NCI-H1436 treated with DMSO at 0.1 percent for 48 hours (cell line): ENCODE measurements around the gene TRPC4AP.

Experiments used
- DNase-seq: peaks from one replicate; lab custom pipeline; 2025; lab: John Stamatoyannopoulos, UW

The TRPC4AP gene

GRCh38 chr20:34986311-34987287 lies 106.0 kb downstream of the TRPC4AP start:
- no peak for DNase-seq

DNA sequence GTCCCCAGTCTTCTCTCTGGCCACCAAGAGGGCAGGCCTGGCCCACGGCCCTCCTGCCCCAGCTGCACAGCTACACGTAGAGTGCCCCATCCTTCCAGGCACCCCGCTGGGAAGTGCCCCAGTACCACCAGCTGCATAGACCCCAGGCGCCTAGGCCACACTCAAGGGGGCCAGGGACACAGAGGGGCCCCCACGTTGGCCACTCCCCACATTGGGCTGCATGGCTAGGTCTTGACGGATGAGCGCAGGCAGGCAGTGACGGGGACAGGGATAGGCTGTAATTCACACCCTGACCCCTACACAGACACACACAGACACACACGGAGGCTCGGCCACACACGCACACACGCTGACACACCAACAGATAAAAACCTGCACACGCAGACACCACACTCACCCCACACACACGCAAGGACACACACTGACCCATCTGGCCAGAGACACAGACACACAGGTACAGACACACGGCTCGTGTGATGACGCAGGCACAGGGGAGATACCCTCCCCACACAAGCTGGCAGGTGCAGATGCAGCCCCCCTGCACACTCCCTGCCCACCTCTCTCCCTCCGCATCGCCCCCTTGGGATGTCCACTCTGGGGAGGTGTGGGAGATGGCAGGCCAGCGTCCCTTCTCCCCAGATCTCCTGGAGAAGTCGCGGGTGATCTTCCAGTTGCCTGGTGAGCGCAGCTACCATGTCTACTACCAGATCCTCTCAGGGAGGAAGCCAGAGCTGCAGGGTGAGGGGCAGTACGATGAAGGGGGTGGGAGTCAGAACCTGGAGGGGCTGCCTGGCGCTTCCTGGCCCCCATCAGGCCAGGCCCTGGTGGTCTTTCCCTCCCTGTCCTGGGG lies 106.9 kb downstream of the TRPC4AP start:
- DNase-seq: no peak

- no peak for DNase-seq
Measured at GRCh38 chr20:34984756-34985261, 107.8 kb downstream of the TRPC4AP start.

- no peak for DNase-seq
Measured at GRCh38 chr20:34983995-34984735, 108.4 kb downstream of the TRPC4AP start.

- DNase-seq: no peak
Measured at GRCh38 chr20:34983089-34983820, 109.4 kb downstream of the TRPC4AP start.

DNA sequence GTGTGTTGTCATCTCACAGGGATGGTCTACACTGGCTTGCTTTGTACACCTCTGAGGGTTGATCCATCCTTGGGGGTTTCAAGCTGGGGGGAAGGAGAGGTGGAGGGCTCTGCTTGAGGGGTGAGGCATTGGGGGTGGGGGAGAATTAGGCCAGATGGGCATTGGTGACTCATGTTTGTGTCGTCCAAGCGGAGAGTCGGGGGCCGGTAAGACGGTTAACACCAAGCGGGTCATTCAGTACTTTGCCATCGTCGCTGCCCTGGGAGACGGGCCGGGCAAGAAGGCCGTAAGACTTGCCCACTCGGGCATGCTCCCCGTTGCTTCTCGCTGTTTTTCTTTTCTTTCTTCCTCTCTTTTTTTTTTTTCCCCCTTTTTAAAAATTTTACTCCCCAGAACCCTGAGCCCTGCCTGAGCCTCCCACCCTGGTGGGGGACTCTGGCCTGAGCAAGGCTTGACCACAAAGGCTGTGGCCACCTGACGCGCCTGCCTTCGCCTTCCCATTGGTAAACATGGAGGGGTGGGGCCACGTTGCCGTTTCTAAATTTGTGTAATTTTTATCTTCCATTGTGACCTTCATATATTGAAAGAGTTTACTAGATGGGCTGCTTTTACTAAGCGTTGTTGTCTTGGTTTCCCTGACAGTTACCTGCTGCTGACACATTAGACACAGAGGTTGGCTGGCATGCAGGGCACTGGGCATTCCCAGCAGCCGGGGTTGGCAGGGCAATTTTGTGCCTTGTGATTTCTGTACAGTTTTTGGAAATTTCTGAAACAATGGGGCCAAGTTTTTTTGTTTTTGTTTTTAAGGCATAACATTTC lies 110.1 kb downstream of the TRPC4AP start:
- no peak for DNase-seq

DNA sequence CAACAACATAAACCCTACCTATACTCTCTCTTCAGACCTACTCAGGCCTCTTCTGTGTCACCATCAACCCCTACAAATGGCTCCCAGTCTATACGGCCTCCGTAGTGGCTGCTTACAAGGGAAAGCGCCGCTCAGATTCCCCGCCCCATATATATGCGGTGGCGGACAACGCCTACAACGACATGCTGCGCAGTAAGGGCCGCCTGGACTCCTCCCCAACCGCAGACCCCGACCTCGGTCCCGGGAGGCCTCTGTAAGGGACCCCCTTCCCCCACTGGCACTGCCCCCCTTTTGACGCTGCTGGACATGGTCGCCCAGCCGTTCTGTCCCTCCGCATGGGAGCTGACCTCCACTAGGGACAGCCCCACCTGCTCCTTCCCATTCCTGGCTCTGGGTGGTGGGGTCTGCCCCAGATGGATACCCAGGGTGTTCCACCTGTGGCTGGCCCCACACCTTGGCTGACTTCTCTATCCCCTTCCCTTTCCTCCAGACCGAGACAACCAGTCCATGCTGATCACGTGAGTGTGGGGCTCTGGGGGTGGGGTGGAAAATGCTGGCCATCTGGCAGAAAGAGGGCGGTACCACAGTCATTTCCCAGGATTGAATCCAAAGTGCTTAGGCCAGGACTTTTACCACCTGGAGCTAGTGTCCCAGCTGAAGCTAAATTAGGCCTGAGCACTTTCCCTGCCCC lies 111.9 kb downstream of the TRPC4AP start:
- DNase-seq: no peak

GRCh38 chr20:34979366-34980153 lies 113.0 kb downstream of the TRPC4AP start:
- DNase-seq: no peak

DNA sequence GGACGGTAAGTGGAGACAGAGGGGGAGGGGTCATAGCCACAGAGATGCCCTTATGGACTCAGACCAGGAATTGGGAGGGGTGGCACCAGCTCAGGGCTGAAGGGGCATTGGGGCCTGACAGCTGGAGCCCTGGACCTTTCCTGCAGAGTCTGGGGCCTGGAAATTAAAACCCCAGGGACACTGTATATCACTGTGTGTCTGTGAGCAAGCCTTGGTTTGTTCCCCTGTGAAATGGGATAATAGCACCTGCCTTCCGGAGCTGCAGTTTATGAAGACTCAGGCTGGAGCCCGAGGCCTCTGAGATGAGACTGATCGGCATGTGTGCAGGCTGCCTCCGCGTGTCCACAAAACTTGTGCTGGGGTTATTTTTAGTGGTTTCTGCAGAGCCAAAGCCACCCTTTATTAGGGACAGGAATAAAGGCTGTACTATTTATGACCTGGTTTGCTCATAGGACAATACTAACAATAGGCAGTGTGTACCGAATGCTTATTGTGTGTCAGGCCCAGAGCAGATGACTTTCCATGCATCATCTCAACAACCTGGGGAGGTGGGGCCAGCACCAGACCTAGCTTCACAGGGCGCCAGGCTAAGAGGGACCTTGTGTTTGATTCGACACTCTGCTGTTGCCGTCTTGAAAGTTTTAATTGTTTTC lies 114.4 kb downstream of the TRPC4AP start:
- DNase-seq: no peak

GRCh38 chr20:34977365-34978091 lies 115.1 kb downstream of the TRPC4AP start:
- no peak for DNase-seq

DNA sequence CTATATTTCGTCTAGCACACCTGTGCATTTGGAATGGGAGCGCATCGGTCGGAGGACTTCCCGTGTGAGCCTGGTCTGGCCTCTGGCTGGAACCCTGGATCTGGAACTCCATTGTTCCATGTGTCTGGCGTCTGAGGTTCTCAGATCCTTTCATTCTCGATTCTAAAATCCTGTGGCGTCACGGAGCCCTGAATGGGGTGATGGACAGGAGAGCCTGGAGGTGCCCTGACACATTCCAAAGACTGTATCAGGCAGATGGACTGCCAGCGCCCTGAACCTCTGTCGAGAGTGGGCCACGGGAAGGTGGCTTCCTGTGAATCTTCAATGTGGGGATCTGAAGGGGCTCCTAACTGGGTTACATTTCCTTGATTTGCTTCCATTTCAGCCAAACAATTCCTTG lies 116.3 kb downstream of the TRPC4AP start:
- DNase-seq: no peak

GRCh38 chr20:34974246-34974645 lies 118.4 kb downstream of the TRPC4AP start:
- no peak for DNase-seq

GRCh38 chr20:34971561-34972235 lies 120.9 kb downstream of the TRPC4AP start:
- DNase-seq: no peak

- no peak for DNase-seq
Measured at GRCh38 chr20:34970846-34971560, 121.6 kb downstream of the TRPC4AP start.

DNA sequence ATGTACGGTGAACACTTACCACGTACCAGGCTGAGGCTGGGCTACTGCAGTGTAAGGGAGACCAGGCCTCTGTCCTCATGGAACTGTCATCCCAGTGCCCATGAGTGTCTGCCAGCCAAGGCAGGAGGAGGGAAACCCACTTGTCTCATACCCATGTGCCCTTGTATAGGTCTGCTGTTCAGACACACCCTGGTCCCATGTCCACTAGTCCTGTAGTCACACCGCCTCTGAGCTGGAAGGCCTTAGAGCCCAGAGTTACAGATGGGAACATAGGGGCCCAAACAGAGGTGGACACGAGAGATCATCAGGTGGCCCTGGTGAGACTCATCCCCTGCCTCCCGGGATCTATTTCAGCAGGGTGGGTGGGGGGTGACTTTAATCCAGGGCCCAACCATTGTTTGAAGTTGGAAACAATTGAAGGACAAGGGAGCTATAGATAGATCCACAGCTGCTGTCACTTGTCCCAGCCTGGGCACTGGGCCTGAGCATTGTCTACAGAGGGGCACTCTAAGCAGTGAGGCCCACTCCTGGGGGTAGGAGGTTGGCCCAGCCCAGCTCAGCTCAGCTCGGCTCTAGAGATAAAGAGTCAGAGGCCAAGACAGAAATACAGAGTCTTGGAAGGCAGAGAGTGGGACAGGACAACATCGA lies 122.3 kb downstream of the TRPC4AP start:
- DNase-seq: no peak
